ENCODE data around the gene CD22.

DNA sequence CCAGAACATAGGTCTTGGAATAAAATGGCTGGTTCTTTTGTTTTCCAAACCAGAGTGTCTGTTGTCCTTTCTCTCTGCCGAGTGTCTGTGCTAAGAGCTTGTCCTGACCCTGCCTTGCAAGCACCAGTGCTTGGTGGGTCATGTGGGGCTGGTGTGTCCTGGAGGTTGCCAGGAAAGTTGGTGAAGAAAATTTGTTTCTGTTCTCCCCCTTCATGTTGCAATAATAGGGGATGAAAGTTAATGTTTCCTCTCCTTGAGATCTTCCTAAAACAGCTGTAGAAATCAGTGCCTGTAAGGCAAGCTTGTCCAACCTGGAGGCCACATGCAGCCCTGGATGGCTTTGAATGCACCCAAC lies 43.9 kb upstream of the CD22 start:
- no peak for TF ChIP-seq POLR2A (IDR thresholded peaks at IDR 0.05)
- TF ChIP-seq, protein P1, sequence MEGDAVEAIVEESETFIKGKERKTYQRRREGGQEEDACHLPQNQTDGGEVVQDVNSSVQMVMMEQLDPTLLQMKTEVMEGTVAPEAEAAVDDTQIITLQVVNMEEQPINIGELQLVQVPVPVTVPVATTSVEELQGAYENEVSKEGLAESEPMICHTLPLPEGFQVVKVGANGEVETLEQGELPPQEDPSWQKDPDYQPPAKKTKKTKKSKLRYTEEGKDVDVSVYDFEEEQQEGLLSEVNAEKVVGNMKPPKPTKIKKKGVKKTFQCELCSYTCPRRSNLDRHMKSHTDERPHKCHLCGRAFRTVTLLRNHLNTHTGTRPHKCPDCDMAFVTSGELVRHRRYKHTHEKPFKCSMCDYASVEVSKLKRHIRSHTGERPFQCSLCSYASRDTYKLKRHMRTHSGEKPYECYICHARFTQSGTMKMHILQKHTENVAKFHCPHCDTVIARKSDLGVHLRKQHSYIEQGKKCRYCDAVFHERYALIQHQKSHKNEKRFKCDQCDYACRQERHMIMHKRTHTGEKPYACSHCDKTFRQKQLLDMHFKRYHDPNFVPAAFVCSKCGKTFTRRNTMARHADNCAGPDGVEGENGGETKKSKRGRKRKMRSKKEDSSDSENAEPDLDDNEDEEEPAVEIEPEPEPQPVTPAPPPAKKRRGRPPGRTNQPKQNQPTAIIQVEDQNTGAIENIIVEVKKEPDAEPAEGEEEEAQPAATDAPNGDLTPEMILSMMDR (IDR thresholded peaks at IDR 0.05): no peak
